GM18873 (cell line): ENCODE data around the gene ABCA7.

ENCODE experiments used
- ATAC-seq: cut with Tn5 transposase; IDR thresholded peaks from one replicate; pipeline ENCODE4 v1.9.1; 2021; ENCODE audit warnings: mild to moderate bottlenecking, moderate library complexity, moderate number of reproducible peaks; ENCODE audit not compliant: unreplicated experiment, low FRiP score

ABCA7 gene

GRCh38 chr19:1001538-1002166 lies 38.3 kb upstream of the ABCA7 start:
- ATAC-seq: no peak

- ATAC-seq: no peak
Measured at GRCh38 chr19:1002600-1002999, 37.3 kb upstream of the ABCA7 start.

GRCh38 chr19:1003283-1003682 lies 36.6 kb upstream of the ABCA7 start:
- ATAC-seq: no peak

GRCh38 chr19:1004204-1004802 lies 35.6 kb upstream of the ABCA7 start:
- ATAC-seq: no peak

GRCh38 chr19:1004803-1005664 lies 34.9 kb upstream of the ABCA7 start:
- ATAC-seq: no peak

- no peak for ATAC-seq
Measured at GRCh38 chr19:1006711-1007398, 33.1 kb upstream of the ABCA7 start.

- ATAC-seq: no peak
Measured at GRCh38 chr19:1007399-1008251, 32.3 kb upstream of the ABCA7 start.

GRCh38 chr19:1008268-1009040 lies 31.5 kb upstream of the ABCA7 start:
- ATAC-seq: no peak

- no peak for ATAC-seq
Measured at GRCh38 chr19:1009041-1009980, 30.6 kb upstream of the ABCA7 start.

GRCh38 chr19:1009981-1010538 lies 29.8 kb upstream of the ABCA7 start:
- ATAC-seq: no peak

- no peak for ATAC-seq
Measured at GRCh38 chr19:1010586-1011510, 29.1 kb upstream of the ABCA7 start.

- no peak for ATAC-seq
Measured at GRCh38 chr19:1011831-1012333, 28.0 kb upstream of the ABCA7 start.

GRCh38 chr19:1012334-1012733 lies 27.6 kb upstream of the ABCA7 start:
- ATAC-seq: no peak

GRCh38 chr19:1013218-1013617 lies 26.7 kb upstream of the ABCA7 start:
- no peak for ATAC-seq

GRCh38 chr19:1014161-1015060 lies 25.5 kb upstream of the ABCA7 start:
- ATAC-seq: no peak
